SIG-M5 treated with dmso at 0.1 percent for 504 hours (cell line): ENCODE data around the gene AJUBA.

ENCODE experiments used
- DNase-seq: peaks from one replicate; lab custom pipeline; 2025; ENCODE audit not compliant: unreplicated experiment; lab: John Stamatoyannopoulos, UW

The AJUBA gene

DNA sequence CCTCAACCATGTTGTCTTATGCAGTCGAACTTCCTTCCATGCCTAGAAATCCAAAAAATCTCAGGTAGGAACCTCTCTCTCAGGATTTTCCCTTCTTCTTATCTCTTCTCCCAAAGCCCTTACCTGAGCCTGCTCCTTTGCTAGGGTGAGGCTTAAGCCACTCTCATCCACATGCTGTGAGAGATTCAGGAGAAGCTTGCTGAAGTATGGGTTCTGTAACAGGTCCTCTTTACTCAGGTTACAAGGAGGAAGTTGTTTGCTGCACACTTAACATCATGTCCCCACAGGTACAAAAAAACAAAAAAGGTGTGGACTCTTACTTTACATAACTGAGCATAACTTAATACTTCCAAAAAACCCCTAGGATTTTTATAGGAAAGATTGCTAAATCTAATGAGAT, 29.9 kb downstream of the AJUBA start:
- no peak for DNase-seq

DNA sequence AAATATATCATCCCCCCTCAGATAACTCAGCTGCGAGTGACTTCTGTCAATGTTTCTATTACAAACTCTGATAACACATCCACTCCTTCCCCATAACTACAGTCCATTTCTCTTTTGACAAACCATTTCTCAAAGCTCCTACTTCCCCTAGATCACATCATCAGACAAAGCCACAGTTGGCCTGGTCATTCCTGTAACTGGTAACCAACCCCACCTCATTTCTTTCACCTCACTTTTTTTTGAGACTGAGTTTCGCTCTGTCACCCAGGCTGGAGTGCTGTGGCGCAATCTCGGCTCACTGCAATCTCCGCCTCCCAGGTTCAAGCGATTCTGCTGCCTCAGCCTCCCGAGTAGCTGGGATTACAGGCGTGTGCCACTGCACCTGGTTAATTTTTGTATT, 30.6 kb downstream of the AJUBA start:
- DNase-seq, result peak; percentile 38

DNA sequence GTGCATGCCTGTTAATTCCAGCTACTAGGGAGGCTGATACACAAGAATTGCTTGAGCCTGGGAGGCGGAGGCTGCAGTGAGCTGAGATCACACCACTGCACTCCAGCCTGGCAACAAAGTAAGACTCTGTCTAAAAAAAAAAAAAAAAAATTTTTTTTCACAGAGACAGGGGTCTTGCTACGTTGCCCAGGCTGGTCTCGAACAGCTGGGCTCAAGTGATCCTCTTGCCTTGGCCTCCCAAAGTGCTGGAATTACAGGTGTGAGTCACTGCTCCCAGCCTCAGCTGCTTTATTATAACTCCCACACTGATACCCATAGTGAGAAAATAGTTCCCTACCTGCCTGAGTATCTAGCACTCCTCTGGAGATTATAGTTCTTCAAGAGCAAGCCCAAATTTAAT, 36.7 kb downstream of the AJUBA start:
- DNase-seq, result no peak

DNA sequence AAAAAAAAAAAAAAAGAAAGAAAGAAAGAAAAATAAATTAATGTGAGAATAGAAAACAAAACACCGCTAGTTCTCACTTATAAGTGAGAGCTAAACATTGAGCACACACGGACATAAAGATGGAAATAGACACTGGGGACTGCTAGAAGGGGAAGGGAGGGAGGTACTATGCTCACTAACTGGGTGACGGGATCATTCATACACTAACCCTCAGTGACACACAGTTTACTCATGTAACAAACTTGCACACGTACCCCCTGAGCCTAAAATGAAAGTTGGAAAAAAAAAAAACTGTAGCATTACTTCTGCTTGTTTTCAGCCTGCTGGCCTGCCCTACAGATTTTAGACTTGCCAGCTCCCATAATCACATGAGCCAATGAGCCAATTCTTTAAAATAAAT, 42.7 kb downstream of the AJUBA start:
- DNase-seq, result no peak

DNA sequence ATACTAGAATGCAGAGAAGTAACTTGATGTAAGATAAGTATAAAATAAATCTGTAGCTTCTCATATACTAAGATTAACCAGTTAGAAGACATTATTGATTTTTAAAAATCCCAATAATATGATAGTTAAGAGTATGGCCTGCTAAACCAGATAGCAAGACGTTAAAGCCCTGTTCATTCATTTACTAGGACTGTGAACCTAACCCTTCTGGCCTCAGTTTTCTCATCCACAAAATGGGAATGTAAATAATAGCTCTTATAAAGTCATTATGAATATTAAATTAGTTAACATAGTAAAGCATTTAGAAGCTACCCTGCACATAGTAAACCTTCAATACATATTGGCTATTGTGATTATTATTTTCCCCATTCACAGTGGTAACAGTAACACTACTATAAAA, 47.2 kb downstream of the AJUBA start:
- DNase-seq, result no peak

DNA sequence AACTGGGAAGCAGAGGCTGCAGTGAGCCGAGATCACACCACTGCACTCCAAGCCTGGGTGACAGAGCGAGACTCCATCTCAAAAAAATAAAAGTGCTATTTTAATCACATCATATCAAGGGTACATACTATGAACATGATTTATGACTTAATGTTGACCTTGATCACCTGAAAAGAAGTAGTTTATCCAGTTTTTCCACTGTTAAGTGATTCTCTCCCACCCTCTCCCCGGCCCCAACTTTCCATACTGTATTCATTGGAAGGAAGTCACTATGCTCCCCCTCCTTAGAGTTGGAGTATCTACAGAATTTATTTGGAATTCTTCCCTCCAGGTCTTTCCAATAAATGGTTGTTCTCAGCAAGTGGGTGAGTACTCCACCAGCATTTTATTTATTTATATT, 50.2 kb downstream of the AJUBA start:
- DNase-seq, result no peak

DNA sequence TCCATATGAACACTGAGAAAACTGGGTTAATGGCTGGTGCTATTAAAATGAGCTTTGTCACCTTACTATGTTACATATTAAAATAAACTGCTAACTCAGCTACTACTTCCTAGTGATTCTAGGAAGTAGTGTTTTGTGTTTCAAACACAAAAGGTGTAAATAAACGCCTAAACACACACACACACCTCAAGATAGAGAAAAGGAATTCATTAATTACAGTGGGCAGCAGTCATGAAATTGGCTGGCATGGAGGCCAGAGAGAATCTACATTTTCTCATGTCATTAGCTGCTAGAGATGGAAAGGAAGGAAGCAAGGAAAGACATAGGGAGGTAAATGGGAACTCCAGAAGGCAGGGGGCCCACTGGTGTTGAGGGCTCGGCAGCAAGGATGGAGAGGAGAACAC, 52.4 kb downstream of the AJUBA start:
- no peak for DNase-seq

DNA sequence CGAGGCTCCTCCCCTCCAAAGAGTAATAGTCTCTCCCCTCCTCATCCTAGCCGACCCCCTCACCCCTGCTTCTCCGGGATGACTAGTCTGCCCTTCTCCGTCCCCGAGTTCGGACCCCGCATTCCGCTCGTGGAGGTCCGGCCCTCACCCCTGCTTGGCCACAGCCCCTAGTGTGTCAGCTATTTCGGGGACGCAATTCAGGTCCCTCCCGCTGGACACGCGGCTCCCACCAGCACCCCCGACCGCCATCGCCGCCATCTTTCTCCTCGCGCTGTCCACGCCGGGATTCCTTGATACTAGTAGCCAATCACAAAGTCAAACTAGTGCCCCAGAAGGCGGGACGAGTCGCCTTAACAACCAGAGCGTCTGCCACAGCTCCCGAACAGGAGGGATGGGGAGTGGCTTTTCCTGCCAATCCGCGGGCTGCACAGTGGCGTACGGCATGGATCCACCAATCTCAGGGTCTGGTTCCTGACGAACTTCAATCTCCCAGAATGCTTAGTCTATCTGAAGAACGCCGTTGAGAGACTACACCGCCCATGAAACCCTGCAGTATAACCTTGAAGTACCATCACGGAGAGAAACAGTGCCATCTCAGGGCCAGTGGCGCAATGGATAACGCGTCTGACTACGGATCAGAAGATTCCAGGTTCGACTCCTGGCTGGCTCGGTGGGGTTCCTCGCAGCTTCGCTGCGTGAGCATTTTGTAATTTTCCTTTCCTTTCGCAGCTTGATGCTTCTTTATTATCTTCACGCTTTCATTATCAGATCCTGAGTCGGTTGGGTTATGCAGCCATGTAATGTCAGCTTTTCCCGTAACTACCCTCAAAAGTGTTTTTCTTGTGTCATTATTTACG, 53.0 kb downstream of the AJUBA start, which contains the start of gene PRMT5:
TSS of gene PRMT5 (minus strand) at position 273 of the 857 bp plus-strand sequence. CDS start at position 258, 15 bp downstream.
- peak; percentile 99 for DNase-seq

DNA sequence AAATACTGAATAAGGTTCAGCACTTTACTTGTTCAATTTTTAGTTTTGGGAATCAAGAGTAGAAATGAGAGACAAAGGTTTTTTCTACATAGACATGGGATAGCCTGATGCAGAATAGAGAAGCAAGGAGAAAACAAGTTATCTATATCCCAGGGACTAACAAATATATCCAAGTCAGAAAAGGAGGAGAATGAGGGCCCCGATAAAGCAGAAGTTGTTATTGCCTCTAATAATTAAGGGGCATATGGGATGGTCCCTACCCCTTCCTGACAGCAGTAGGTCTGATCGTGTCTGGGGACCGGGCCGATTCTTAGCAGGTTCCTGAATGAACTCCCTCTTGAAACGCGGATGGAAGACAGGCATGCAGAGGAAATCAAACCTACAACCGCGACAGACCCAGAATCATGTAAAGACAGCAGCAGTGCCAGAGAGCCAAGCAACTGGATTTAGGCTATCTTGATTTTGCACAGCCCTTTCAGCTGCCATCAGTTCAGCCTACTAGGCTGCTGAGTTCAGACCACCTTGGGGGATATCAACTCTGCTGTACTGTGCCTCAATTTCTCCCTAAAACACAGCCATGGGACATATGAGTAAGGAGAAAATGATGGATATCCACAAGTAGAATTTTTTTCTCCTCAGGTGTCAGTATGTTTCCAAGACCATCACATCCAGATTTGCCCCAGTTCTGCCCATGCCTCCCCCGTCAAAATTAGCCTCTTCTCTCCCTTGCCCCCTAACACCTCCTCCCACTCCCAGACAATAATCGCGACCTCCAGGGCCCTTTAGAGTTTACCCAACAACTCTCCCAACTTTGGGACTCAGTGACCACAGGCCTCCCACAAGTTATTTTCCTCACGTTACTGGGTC, 53.9 kb downstream of the AJUBA start:
- DNase-seq, result no peak

DNA sequence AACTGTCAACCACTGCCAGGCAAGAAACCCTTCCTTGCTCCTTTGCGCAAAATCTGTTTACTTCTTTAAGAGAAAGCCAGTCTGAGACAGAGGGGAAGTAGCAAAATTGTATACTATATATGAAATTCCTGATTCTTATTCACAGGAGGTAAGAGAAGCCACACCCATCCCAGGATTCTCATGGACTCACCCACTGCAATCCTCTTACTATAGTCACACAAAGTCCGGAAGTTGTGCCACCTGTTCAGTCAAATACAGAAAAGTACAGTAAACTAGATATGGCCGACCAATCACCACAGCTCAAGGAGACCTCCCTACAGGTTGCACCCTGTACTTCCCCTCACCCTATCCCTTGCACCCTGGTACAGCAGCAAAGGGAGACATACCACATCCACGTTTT, 56.0 kb downstream of the AJUBA start:
- DNase-seq, result no peak

DNA sequence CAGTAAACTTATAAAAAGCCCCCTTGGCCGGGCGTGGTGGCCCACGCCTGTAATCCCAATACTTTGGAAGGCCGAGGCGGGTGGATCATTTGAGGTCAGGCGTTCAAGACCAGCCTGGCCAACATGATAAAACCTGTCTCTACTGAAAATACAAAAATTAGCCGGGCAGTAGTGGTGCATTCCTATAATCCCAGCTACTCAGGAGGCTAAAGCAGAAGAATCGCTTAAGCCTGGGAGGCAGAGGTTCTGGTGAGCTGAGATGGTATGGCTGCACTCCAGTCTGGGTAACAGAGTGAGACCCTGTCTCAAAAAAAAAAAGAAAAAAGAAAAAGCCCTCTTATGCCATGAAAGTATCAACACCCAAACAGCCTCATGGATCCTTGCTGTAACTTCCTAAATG, 56.8 kb downstream of the AJUBA start:
- DNase-seq, result no peak

DNA sequence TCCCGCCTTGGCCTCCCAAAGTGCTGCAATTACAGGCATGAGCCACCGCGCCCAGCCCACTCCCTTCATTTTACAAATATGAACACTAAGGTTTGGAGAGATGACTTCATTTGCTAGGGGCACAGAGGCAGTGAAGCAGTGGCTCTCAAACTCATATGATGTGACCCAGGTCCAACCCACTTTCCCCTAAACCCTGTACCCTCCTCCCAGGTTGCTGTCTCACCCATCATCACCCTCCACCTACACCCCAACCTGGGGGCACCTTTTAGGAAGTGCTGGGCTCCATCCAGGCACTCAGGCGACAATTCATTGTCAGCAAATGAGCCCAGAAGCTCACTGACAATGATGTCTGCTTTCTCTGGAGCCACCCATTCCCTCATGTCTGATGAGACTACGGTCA, 58.6 kb downstream of the AJUBA start:
- no peak for DNase-seq

DNA sequence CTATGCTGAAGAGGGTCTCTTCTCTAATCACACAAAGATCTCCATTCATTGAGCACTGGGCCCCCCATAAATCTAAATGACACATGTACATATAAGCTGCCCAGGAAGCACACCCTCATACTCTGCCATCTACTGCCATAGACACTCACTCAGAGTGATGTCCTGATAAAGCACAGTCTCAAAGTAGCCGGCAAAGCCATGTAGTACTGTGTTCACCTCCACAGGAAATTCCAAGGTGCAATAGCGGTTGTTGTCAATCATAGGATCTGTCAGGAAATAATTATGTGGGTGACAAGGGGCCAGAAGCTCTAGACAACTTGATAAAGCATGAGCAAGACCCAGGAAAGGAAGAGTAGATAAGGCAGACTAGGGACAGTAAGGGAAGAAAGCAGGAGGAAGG, 60.1 kb downstream of the AJUBA start:
- no peak for DNase-seq
